CD4-positive, alpha-beta T cell treated with Interleukin-4 for 4 hours (primary cell): Measurements from ENCODE around the gene KRTAP4-1.
"Not testable (repeated sequence)": the region's sequence is repeated elsewhere in the genome, so short reads cannot be mapped to it uniquely, and the experiment has no call there.

Experiments
- DNase-seq: peaks from one replicate; pipeline ENCODE4 v3.0.0-alpha.2; 2020

KRTAP4-1 gene

GRCh38 chr17:41168121-41168520 lies 16.6 kb downstream of the KRTAP4-1 start, which contains the start of gene KRTAP4-3:
Gene KRTAP4-3 (minus strand): TSS chr17:41168221. CDS start chr17:41168172, 49 bp downstream.
- no peak for DNase-seq

GRCh38 chr17:41167561-41167960 lies 17.1 kb downstream of the KRTAP4-1 start:
- no peak for DNase-seq

GRCh38 chr17:41163828-41164227 lies 20.9 kb downstream of the KRTAP4-1 start:
- no peak for DNase-seq

- no peak for DNase-seq
Observed at GRCh38 chr17:41160648-41161047, 24.1 kb downstream of the KRTAP4-1 start, which contains the start of gene KRTAP4-4. Gene KRTAP4-4 (minus strand): TSS chr17:41160748. CDS start chr17:41160691, 57 bp downstream.

GRCh38 chr17:41160190-41160589 lies 24.5 kb downstream of the KRTAP4-1 start:
- not testable (repeated sequence) for DNase-seq

GRCh38 chr17:41153856-41154255 lies 30.9 kb downstream of the KRTAP4-1 start:
- no peak for DNase-seq

GRCh38 chr17:41151525-41151924 lies 33.2 kb downstream of the KRTAP4-1 start:
- DNase-seq: no peak

- DNase-seq: no peak
Observed at GRCh38 chr17:41150026-41150425, 34.7 kb downstream of the KRTAP4-1 start.

- no peak for DNase-seq
Observed at GRCh38 chr17:41149652-41149985, 35.1 kb downstream of the KRTAP4-1 start, which contains the start of gene KRTAP4-5. Gene KRTAP4-5 (minus strand): TSS chr17:41149825. CDS start chr17:41149767, 58 bp downstream.

GRCh38 chr17:41148971-41149651 lies 35.6 kb downstream of the KRTAP4-1 start:
- not testable (repeated sequence) for DNase-seq

GRCh38 chr17:41147531-41148204 lies 37.0 kb downstream of the KRTAP4-1 start:
- no peak for DNase-seq

GRCh38 chr17:41145261-41145660 lies 39.5 kb downstream of the KRTAP4-1 start:
- DNase-seq: no peak

- no peak for DNase-seq
Observed at GRCh38 chr17:41144846-41145245, 39.9 kb downstream of the KRTAP4-1 start.

- DNase-seq: no peak
Observed at GRCh38 chr17:41141361-41141760, 43.4 kb downstream of the KRTAP4-1 start.

- no peak for DNase-seq
Observed at GRCh38 chr17:41140360-41141131, 44.2 kb downstream of the KRTAP4-1 start, which contains the start of gene KRTAP4-6. Gene KRTAP4-6 (minus strand): TSS chr17:41140544. CDS start chr17:41140487, 57 bp downstream.

- not testable (repeated sequence) for DNase-seq
Observed at GRCh38 chr17:41139865-41140264, 44.8 kb downstream of the KRTAP4-1 start.
